NCI-H1092 (cell line): ENCODE results near the gene NXPH4.
A peak's percentile ranks its signal among the peaks of the same experiment; 100 is the strongest.

Source experiments
- DNase-seq: peaks from one replicate; lab custom pipeline; 2025; lab: John Stamatoyannopoulos, UW

The NXPH4 gene

DNA sequence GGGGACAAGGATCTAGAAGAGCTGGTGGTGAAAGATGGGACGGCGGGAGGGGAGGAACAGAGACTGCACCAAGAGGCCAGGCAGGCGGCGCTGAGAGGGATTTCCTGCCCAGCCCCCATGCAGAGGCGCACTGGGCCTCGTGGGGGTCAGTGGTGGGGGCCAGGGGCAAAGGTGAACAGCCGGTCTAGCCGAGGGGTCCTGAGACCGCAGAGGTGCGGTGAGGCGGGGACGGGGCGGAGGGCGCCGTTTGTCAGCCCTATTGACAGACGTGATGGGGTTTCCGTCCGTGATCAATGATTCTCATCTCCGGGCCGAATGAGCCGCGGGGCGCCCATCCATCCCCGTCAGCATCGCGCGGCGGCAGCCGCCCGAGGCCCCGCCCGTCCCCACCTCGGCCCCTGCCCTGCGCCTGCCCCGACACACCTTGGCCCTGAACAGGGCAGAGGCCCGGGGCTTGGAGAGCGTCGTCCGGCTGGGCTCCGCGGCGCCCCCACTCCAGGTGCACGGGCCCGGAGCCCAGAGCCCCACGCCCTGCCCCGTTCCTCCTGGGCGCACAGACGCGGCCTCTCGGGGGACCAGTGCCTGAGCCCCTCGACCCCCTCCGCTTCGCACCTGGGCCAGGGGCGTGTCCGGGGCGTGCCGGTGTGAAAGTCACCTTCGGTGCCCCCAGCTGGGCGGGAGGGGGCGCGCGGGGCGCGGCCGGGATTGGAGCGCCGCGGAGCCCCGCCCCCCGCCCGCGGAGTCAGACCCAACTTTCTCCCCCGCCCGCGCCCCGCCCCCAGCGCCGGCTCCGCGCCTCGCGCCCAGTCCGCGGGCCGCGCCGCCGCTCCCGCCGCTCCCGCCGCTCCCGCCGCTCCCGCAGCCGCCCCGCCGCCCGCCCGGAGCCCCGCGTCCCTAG is at the start of gene NXPH4:
Gene NXPH4, plus strand, starts transcription at position 781 of the 898 bp plus-strand sequence. CDS start 176 bp downstream, outside the sequence.
- no peak for DNase-seq

DNA sequence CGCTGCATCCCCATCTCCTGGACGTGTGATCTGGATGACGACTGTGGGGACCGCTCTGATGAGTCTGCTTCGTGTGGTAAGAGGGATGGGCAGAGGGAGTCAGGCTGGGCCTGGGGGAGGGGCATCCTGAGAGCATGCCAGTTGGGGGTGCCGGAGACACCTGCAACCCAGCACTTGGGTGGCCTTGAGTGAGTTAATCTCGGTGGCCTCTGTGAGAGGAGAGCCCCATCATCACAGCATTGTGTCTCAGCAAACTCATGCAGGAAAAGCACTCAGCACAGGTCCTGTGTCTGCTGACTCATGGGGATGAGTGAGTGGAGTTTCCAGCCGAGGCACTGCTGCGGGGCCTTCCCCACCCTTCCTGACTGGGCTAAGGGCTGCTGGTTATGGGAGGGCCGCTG is 49.6 kb upstream of the NXPH4 start:
- DNase-seq: no peak

DNA sequence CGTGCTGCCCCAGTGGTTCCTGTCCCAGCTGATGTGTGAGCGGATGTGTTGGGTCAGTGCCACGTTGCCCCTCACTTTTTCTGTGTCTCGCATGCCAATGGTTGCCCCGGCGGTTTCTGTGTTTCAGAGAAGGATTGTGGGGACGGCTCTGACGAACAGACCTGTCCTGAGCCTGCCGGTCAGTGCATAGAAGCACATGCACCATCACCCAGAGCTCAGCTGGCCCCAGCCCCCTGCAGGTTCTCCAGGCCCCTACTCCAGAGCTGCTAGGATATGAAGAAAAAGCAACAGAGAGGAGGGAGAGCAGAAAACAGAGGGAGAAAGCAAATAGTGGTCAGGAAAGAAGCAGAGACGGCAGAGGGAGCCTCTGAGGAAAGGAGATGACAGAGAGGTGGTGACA is 48.5 kb upstream of the NXPH4 start:
- DNase-seq: no peak

DNA sequence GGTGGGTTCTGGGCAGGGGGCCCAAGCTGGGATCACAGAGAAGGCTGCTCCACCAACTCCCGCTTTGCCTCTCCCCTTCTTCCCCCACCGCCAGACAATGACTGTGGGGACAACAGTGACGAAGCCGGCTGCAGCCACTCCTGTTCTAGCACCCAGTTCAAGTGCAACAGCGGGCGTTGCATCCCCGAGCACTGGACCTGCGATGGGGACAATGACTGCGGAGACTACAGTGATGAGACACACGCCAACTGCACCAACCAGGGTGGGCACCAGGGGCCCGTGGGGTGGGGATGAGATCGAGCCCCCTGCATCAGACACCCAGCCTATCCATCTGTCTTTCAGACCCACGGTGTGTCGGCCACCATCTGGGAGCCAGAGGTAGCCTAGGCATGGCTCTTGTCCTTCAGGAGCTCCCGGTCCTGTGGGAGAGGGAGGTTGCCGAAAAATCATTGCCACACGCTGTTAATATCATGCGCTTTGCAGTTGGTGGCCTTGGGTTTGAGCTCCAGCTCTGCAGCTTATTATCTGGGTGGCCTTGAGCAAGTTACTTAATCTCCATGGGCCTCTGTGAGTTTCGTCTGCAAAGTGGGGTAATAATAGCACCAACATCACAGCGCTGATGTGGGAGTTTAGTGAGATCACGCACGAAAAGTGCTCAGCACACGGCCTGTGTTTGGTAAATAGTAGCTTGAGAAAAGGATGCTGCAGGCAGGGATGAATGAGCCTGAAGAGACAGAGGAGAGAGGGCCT is 47.4 kb upstream of the NXPH4 start:
- no peak for DNase-seq

DNA sequence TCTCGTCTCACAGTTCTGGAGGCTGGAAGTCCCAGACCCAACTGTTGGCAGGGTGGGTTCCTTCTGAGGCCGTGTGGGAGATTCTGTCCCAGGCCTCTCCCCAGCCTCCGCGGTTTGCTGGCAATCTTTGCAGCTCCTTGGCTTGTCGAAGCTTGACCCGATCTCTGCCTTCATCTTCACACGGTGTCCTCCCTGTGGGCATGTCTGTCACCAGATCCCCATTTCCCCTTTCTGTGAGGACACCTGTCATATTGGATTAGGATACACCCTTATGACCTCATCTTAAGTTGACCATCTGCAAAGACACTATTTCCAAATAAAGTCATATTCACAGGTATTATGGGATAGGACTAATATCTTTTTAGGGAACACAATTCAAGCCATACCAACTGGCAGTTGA is 46.6 kb upstream of the NXPH4 start:
- DNase-seq: no peak

DNA sequence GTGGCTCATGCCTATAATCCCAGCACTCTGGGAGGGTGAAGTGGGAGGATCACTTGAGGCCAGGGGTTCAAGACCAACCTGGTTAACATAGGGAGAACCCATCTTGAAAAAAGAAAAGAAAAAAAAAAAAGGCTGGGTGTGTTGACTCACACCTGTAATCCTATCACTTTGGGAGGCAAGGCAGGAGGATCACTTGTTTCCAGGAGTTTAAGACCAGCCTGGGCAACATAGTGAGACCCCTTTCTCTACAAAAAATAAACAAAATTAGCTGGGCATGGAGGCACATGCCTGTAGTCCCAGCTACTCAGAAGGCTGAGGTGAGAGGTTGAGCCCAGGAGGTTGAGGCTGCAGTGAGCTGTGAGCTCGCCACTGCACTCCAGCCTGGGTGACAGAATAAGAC is 46.2 kb upstream of the NXPH4 start:
- no peak for DNase-seq

DNA sequence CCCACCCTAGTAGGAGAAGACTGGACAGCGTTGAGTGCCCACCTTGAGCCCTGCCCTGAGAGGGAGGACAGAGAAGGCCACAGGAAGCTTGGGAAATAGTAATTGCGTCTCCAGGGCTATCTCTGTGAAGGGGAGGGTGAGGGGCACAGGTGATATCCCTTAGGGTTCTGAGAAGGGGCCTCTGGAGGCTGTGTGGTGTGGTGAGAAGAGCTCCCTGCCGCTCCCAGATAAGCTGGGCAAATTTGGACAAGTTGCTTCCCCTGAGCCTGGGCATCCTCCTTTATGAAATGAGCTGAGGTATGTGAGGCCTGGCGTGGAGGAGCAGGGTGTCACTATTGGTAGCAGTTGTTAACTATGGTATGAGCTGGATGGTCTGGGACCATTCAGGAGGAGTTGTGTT is 45.7 kb upstream of the NXPH4 start:
- no peak for DNase-seq

DNA sequence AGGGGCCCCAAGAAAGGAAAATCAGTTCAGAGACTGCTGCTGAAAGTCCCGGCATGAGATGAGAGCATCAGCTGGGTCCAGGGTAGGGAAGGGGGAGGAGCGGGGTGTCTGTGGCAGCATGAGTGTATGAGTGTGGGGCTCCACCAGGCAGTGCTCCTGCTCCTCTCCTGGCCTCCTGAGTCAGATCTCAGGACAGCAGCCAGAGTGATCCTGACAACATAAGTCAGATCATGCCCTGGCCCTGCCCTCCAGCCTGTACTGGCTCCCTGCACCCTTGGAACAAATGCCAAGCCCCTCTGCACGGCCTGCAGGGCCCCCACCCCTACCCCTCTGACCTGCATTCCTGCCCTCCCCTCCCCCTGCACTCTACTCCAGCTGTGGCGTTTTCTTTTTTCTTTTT is 44.9 kb upstream of the NXPH4 start:
- DNase-seq: no peak

DNA sequence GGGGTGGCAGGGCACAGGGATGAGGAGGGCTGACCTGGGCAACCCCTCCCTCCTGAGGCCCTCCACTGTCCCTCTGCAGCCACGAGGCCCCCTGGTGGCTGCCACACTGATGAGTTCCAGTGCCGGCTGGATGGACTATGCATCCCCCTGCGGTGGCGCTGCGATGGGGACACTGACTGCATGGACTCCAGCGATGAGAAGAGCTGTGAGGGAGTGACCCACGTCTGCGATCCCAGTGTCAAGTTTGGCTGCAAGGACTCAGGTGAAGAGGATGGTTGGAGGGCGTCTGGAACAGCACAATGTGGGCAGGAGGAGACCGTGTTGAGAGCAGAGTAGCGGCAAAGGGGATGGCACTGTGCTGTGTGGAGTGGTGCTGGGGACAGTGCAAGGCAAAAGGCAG is 43.5 kb upstream of the NXPH4 start:
- no peak for DNase-seq

DNA sequence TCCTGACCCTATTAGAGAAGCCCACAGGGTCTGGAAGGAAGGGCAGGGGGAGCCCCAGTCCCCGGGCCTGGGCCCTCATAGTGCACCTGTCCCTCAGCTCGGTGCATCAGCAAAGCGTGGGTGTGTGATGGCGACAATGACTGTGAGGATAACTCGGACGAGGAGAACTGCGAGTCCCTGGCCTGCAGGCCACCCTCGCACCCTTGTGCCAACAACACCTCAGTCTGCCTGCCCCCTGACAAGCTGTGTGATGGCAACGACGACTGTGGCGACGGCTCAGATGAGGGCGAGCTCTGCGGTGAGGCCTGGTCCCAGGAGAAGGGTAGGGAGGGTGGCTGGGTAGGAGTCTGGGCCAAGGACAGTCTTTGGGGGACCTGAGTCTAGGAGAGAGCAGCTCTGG is 42.9 kb upstream of the NXPH4 start:
- DNase-seq: no peak

DNA sequence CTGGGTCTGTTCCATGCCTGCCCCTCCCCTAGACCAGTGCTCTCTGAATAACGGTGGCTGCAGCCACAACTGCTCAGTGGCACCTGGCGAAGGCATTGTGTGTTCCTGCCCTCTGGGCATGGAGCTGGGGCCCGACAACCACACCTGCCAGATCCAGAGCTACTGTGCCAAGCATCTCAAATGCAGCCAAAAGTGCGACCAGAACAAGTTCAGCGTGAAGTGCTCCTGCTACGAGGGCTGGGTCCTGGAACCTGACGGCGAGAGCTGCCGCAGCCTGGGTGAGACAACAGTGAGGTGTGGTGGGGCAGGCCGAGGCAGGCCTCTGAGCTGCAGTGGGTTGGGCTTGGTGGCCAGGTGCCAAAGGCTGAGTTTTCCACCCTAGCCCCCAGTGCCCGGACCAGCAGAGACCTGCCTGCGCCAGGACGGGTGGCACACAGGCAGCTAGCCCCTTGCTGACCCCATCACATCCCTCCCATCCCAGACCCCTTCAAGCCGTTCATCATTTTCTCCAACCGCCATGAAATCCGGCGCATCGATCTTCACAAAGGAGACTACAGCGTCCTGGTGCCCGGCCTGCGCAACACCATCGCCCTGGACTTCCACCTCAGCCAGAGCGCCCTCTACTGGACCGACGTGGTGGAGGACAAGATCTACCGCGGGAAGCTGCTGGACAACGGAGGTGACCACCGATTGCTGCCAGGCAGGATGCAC is 41.0 kb upstream of the NXPH4 start:
- peak; percentile 67 for DNase-seq

DNA sequence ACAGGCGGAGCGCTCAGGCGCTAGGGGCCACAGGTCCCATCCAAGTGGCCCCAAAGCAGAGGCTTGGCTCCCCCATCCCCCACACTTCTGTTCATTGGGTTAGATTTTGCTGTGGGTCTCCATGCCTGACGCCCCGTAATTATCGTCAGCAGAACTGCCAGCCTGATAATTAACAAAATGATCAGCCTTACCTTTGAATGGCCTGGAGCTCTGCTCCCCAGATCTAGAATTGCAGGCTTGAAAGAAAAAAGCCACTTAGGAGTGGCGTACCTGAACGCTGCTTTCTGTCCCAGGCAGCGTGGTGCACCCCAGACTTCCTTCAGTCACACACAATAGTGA is 40.5 kb upstream of the NXPH4 start:
- no peak for DNase-seq

DNA sequence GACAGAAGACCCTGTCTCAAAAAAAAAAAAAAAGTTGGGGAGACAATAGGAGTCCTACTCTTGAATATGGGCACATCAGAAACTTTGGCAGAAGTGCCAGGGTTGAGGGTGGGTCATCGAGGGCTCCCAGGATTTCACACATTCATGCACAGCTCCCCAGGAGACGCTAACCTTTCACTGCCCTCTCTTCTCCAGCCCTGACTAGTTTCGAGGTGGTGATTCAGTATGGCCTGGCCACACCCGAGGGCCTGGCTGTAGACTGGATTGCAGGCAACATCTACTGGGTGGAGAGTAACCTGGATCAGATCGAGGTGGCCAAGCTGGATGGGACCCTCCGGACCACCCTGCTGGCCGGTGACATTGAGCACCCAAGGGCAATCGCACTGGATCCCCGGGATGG is 39.7 kb upstream of the NXPH4 start:
- no peak for DNase-seq

DNA sequence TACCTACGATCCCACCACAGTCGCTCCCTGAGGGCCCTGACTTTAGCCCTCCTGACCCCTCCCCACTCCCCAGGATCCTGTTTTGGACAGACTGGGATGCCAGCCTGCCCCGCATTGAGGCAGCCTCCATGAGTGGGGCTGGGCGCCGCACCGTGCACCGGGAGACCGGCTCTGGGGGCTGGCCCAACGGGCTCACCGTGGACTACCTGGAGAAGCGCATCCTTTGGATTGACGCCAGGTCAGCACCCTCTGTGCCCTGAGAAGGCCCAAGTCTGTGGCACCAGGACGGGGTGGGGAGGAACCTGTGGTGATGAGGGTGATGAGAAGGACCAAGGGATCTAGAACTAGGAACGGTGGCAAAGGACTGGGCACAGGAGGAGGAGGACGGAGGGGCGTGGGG is 39.2 kb upstream of the NXPH4 start:
- DNase-seq: no peak

DNA sequence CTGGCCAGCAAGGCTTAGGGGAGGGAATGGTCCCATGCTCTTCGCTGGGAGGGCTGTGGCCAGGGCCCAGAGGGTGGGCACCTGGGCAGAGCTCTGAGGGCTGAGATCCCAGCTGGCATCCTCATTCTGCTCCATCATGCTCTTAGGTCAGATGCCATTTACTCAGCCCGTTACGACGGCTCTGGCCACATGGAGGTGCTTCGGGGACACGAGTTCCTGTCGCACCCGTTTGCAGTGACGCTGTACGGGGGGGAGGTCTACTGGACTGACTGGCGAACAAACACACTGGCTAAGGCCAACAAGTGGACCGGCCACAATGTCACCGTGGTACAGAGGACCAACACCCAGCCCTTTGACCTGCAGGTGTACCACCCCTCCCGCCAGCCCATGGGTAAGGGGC is 38.4 kb upstream of the NXPH4 start:
- DNase-seq: no peak

DNA sequence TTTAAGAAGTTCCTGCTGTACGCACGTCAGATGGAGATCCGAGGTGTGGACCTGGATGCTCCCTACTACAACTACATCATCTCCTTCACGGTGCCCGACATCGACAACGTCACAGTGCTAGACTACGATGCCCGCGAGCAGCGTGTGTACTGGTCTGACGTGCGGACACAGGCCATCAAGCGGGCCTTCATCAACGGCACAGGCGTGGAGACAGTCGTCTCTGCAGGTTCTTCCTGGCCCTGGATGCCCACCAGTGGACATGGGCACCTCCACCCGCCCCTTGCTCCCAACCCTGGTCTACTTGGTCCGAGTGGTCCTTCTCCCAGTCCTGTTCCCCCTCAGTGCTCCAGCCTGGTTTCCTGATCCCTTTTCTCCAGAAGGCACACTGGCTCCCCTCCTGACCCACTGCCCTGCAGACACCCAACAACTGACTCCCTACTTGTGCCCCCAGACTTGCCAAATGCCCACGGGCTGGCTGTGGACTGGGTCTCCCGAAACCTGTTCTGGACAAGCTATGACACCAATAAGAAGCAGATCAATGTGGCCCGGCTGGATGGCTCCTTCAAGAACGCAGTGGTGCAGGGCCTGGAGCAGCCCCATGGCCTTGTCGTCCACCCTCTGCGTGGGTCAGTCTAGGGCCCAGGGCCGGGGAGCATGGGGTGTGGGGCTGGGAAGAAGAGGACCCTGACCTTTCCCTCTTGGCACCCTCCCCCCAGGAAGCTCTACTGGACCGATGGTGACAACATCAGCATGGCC is 37.1 kb upstream of the NXPH4 start:
- no peak for DNase-seq

DNA sequence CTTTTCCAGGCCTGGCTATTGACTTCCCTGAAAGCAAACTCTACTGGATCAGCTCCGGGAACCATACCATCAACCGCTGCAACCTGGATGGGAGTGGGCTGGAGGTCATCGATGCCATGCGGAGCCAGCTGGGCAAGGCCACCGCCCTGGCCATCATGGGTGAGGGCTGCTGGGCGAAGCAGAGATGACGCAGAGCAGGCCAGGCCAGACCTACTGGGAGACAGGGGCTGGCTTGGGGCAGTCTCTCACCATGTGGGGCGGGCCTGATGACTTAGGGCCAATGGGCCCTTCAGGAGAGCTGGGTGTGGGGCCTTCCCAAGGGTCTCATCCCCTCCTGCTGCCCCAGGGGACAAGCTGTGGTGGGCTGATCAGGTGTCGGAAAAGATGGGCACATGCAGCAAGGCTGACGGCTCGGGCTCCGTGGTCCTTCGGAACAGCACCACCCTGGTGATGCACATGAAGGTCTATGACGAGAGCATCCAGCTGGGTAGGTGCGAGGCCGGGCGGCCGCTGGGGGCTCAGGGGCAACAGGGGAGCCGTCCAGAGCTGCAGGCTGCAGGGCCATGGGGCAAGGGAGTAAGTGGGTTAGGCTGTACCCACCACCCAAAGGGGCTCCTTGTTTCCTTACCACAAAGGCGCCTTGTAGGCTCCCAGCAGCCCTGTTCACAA is 36.1 kb upstream of the NXPH4 start:
- DNase-seq: no peak

DNA sequence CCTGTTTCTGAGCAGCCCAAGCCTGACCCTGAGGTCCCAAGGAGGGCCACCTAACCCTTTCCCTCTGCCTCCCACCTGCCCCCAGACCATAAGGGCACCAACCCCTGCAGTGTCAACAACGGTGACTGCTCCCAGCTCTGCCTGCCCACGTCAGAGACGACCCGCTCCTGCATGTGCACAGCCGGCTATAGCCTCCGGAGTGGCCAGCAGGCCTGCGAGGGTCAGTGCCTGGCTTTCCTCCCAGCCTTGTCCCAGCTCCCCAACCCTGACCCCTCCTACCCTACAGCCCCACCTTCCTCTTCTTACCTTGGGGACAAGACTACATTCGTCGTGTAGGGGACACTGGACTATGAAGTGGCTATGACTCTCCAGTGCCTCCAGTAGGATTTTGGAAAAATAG is 35.5 kb upstream of the NXPH4 start:
- no peak for DNase-seq

DNA sequence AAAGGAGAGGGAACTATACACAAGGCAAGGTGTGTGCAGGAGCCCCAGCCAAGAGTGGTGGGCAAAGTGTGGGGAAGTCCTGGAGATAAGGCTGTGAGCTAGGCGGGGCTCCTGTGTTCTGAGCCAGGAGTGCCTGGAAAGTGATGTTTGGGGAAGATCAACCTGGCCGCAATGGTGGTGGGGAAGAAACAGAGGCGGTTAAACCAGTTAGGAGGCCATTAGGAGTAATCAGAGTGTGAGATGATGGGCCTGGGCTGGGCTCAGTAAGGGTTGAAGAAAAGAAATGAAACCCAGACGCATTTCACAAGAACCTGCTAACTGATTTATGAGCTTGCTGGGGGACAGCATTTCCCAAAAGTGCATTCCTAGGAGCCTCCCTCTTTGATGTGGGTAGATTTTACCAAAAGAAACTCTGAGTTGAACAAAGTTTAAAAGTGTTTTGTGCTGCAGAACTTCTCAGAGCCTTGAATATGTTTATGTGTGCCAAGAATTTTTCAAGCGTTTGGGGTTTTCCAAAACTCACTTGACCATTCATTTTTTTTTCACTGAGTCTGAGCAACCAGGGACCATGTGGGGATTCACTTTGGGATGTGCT is 34.9 kb upstream of the NXPH4 start:
- no peak for DNase-seq

DNA sequence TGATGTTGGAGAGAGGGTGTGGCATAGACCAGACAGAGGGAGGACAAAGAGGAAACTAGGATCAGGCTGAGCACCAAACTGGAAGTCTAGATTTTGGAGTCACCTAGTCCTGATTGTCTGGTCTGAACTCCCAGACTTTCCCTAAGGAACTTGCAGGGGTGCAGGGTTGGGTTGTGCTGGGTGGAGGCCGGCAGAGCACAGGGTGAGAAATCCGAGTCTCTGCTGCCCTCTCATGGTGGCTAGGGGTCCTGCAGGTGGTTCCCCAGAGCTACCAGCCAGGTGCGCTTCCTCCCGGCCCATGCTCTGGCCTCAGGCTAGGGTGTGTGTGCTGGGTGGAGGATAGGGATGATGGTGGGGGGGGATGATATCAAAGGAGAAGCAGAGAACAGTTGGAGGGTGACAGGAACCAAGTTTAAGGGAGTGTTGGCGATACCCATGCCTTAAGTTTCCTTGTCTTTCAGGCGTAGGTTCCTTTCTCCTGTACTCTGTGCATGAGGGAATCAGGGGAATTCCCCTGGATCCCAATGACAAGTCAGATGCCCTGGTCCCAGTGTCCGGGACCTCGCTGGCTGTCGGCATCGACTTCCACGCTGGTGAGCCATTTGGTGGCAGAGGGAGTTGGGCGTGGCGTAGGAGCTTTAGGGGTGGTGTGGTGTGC is 33.5 kb upstream of the NXPH4 start:
- DNase-seq: peak; percentile 10
